SK-N-SH (cell line): ENCODE results near the gene ATOH1.

Experiments used
- EP300 ChIP-seq, 2 experiments: IDR thresholded peaks; 2 replicates each; pipeline versions ENCODE4 v1.4.0 to v1.6.1; 2012; ENCODE audit warnings: borderline replicate concordance in 1 of 2, low read depth in 1 of 2, low read length in 1 of 2
- FOSL2 ChIP-seq: IDR thresholded peaks from 2 replicates; pipeline ENCODE4 v1.4.0; 2012; ENCODE audit warnings: low read depth, mild to moderate bottlenecking, moderate library complexity, borderline replicate concordance
- GABPA ChIP-seq: IDR thresholded peaks from 2 replicates; pipeline ENCODE4 v1.4.0; 2012; ENCODE audit warnings: low read depth, mild to moderate bottlenecking
- JUND ChIP-seq: IDR thresholded peaks from 2 replicates; pipeline ENCODE4 v1.4.0; 2012
- POLR2AphosphoS5 ChIP-seq: IDR thresholded peaks from 2 replicates; pipeline ENCODE4 v1.6.1; 2012; ENCODE audit warnings: low read depth, low read length
- RCOR1 ChIP-seq: fragments of 150-350 bp; IDR thresholded peaks from 2 replicates; pipeline ENCODE4 v1.6.1; 2017; ENCODE audit warnings: antibody characterized with exemption, low read length
- RFX5 ChIP-seq: IDR thresholded peaks from 2 replicates; pipeline ENCODE4 v1.6.1; 2012; ENCODE audit warnings: mild to moderate bottlenecking, improper control_type of control experiment, low read length
- SMC3 ChIP-seq: IDR thresholded peaks from 2 replicates; pipeline ENCODE4 v1.6.1; 2012; ENCODE audit warnings: low read depth, low read length, improper control_type of control experiment
- TCF12 ChIP-seq: IDR thresholded peaks from 2 replicates; pipeline ENCODE4 v1.4.0; 2012
- TEAD4 ChIP-seq: IDR thresholded peaks from 2 replicates; pipeline ENCODE4 v1.4.0; 2012; ENCODE audit warnings: mild to moderate bottlenecking, borderline replicate concordance; ENCODE audit not compliant: insufficient read depth
- TF ChIP-seq, protein P1 (sequence below): fragments of 200-600 bp; sonication (generic); IDR thresholded peaks from 2 replicates; pipeline ENCODE4 v1.6.1; 2017; ENCODE audit warnings: antibody characterized with exemption, mild to moderate bottlenecking, moderate library complexity
- TF ChIP-seq, protein P2 (sequence below): IDR thresholded peaks from 2 replicates; pipeline ENCODE4 v1.6.1; 2012; ENCODE audit warnings: mild to moderate bottlenecking, low read depth, low read length, moderate library complexity
- TF ChIP-seq, protein P3 (sequence below): fragments of 150-350 bp; IDR thresholded peaks from 2 replicates; pipeline ENCODE4 v1.6.1; 2017; ENCODE audit warnings: antibody characterized with exemption, low read length, low read depth, borderline replicate concordance

DNA sequence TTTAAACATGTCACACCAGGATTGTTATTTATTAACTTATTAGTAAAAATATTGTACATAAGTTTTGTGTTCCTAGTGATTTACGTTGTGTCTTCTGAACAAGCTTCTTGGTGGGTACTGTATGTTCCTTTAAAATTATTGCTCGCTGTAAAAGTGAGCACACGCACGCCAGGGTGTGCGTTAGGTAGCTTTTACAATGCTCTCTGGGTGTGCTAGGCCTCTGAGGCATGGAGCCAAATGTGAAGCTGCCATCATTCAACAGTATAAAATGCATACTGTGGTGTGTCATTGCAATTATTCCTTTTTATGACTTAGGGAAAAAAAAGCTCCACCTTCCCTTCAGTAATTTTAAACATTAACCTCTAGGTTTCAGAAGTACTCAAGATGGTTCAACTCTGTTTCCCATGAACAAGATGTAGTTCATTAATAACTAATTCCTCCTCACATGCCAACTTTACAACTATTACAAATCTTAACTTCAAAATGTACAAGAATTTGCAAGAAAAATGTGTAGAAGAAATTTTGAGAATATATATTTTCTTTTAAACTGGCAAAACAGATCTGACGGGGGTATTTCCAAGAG is 42.4 kb downstream of the ATOH1 start:
- TF ChIP-seq, protein P1, sequence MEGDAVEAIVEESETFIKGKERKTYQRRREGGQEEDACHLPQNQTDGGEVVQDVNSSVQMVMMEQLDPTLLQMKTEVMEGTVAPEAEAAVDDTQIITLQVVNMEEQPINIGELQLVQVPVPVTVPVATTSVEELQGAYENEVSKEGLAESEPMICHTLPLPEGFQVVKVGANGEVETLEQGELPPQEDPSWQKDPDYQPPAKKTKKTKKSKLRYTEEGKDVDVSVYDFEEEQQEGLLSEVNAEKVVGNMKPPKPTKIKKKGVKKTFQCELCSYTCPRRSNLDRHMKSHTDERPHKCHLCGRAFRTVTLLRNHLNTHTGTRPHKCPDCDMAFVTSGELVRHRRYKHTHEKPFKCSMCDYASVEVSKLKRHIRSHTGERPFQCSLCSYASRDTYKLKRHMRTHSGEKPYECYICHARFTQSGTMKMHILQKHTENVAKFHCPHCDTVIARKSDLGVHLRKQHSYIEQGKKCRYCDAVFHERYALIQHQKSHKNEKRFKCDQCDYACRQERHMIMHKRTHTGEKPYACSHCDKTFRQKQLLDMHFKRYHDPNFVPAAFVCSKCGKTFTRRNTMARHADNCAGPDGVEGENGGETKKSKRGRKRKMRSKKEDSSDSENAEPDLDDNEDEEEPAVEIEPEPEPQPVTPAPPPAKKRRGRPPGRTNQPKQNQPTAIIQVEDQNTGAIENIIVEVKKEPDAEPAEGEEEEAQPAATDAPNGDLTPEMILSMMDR: no peak
- TF ChIP-seq SMC3: no peak
- TF ChIP-seq EP300 (IDR thresholded peaks at IDR 0.05; ENCODE audit: borderline replicate concordance in 1 of 2, low read depth in 1 of 2, low read length in 1 of 2): no peak
- TF ChIP-seq, protein P2, sequence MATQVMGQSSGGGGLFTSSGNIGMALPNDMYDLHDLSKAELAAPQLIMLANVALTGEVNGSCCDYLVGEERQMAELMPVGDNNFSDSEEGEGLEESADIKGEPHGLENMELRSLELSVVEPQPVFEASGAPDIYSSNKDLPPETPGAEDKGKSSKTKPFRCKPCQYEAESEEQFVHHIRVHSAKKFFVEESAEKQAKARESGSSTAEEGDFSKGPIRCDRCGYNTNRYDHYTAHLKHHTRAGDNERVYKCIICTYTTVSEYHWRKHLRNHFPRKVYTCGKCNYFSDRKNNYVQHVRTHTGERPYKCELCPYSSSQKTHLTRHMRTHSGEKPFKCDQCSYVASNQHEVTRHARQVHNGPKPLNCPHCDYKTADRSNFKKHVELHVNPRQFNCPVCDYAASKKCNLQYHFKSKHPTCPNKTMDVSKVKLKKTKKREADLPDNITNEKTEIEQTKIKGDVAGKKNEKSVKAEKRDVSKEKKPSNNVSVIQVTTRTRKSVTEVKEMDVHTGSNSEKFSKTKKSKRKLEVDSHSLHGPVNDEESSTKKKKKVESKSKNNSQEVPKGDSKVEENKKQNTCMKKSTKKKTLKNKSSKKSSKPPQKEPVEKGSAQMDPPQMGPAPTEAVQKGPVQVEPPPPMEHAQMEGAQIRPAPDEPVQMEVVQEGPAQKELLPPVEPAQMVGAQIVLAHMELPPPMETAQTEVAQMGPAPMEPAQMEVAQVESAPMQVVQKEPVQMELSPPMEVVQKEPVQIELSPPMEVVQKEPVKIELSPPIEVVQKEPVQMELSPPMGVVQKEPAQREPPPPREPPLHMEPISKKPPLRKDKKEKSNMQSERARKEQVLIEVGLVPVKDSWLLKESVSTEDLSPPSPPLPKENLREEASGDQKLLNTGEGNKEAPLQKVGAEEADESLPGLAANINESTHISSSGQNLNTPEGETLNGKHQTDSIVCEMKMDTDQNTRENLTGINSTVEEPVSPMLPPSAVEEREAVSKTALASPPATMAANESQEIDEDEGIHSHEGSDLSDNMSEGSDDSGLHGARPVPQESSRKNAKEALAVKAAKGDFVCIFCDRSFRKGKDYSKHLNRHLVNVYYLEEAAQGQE: no peak
- no peak for TF ChIP-seq TEAD4
- no peak for TF ChIP-seq FOSL2
- TF ChIP-seq POLR2AphosphoS5: no peak
- no peak for TF ChIP-seq TCF12
- no peak for TF ChIP-seq RFX5
- no peak for TF ChIP-seq RCOR1
- TF ChIP-seq, protein P3, sequence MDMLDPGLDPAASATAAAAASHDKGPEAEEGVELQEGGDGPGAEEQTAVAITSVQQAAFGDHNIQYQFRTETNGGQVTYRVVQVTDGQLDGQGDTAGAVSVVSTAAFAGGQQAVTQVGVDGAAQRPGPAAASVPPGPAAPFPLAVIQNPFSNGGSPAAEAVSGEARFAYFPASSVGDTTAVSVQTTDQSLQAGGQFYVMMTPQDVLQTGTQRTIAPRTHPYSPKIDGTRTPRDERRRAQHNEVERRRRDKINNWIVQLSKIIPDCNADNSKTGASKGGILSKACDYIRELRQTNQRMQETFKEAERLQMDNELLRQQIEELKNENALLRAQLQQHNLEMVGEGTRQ: no peak
- TF ChIP-seq JUND: no peak
- TF ChIP-seq GABPA: no peak
